HTR-8/SVneo (cell line): ENCODE measurements around the gene CLIP2.
"Not testable (repeated sequence)": the region's sequence is repeated elsewhere in the genome, so short reads cannot be mapped to it uniquely, and the experiment has no call there.

ENCODE experiments used
- DNase-seq: peaks from one replicate; pipeline ENCODE4 v3.0.0; 2011; ENCODE audit warnings: low spot score, mixed read lengths; ENCODE audit not compliant: insufficient read length
- FAIRE-seq: peaks from 2 replicates; lab custom pipeline; 2011; peaks lifted over from hg19 to GRCh38; lab: Jason Lieb, UNC

Gene CLIP2

DNA sequence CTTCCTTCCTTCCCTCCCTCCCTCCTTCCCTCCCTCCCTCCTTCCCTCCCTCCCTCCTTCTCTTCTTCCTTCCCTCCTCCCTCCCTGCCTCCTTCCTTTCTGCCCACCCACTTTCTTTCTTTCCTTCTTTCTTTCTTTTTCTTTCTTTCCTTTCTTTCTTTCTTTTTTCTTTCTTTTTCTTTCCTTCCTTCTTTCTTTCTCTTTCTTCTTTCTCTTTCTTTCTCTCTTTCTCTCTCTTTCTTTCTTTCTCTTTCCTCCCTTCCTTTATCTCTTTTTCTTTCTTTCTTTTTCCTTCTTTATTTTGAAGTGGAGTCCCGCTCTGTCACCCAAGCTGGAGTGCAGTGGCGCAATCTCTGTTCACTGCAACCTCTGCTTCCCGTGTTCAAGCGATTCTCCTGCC, 130.8 kb downstream of the CLIP2 start:
- FAIRE-seq (no peak), DNase-seq (no peak)

DNA sequence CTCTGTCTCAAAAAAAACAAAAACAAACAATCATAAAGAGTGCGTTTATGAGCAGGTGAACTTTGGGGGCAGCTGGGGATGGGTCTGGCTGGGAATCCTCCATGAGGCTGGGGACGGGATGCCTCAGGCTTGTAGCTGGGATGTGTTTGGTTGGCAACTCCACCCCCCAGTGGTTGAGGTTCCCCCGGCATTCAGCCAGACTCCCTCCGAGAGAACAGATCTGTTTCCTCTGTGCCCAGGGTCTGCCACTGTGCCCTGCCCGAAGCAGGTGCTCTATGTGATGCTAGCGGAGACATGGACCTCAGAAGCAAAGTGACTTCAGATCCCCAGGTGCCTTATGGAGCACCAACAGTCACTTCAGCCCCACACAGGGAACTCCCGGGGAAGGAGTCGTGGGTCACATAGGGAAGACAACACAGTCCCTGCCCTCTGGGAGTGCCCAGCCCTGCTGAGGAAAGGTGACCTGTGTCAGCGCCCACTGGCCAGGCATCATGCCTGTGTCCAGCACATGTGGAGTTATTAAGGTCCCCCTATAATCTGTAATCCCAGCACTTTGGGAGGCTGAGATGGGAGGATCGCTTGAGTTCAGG, 135.2 kb downstream of the CLIP2 start:
- FAIRE-seq (no peak), DNase-seq (no peak)

DNA sequence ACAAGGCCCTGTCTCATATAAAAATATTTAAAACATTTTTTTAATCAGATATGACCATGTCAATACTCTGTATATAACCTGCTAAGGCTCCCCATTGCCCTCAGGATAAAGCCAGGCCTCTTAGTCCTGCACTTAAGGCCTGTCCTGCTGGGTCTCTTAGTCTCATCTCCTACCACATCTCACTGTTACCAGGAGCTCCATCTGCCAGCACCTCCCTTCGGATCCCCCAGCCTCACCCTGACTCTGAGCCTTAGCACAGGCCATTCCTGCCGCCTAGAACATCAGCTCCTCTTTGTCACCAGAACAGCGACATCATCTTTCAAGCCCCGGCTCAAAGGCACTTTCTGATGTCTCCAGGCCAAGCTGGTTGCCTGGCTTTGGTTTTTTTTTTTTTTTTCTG, 138.8 kb downstream of the CLIP2 start:
- FAIRE-seq (no peak), DNase-seq (no peak)

DNA sequence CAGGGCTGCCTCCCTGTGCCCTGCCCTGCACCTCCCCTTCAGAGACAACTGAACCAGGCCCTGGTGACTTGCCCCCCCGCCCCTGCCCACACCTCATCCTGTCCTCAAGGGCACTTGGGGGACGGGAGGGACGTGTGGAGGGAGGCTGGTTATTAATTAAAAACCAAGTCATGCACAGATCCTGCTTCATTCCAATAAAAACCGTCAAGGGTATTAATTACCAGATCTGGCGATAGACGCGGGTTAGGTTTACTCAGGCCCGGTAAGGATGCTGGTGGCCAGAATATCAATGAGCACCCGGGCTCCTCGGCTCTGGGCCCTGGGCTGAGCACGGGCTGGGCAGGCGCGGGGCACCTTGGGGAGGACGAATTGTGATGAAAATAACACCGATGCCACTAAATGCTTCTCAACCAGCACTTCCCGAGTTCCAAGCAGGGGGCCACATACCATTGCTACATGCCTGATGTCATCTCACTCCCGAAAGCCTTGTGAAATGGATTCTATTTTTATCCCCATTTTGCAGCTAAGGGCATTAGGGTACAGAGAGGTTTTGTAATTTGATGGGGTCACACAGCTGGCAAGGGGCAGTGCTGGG, 140.0 kb downstream of the CLIP2 start:
- FAIRE-seq (no peak), DNase-seq (no peak)

DNA sequence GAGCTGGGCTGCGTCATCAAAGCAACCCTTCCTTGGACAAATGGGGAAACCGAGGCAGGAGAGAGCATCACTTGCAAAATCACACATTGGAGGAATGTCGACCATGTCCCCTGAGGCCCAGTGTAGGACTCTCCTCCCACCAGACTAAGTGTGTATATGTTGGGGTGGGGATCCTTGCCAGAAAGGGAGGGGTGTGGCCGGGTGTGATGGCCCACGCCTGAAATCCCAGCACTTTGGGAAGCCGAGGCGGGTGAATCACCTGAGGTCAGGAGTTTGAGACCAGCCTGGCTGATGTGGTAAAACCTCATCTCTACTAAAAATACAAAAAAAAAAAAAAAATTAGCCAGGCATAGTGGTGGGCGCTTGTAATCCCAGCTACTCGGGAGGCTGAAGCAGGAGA, 141.2 kb downstream of the CLIP2 start:
- DNase-seq, FAIRE-seq: not testable (repeated sequence)

DNA sequence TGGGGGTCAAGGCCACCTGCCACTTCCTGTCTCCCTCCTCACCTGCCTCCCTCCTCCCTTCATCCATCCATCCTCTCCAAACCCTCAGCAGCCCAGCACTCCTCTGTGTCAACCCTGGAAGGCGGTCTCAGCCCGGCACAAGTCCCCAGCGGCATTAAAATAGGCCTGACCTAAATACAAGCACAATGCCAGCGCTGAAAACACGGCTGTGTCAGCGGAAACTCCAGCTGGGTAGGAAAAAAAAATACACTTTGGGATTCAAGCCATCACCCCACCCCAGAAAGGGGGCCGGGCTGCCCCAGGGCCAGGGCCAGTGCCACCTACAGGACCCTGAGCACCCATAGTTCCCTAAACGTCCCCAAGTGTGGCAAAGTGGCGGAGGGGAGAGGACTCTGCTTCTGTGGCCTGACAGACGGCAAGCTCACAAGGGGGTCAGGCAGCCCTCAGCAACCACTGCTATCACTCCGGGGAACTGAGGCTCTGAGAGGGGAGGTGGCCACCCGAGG, 141.8 kb downstream of the CLIP2 start:
- DNase-seq: no peak
- FAIRE-seq: no peak

DNA sequence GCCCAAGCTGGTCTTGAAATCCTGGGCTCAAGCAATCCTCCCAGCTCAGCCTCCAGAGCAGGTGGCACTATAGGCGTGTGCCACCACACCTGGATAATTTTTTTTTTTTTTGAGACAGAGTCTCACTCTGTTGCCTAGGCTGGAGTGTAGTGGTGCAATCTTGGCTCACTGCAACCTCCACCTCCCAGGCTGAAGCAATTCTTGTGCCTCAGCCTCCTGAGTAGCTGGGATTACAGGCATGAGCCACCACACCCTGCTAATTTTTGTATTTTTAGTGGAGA, 148.0 kb downstream of the CLIP2 start:
- FAIRE-seq, DNase-seq: not testable (repeated sequence)

DNA sequence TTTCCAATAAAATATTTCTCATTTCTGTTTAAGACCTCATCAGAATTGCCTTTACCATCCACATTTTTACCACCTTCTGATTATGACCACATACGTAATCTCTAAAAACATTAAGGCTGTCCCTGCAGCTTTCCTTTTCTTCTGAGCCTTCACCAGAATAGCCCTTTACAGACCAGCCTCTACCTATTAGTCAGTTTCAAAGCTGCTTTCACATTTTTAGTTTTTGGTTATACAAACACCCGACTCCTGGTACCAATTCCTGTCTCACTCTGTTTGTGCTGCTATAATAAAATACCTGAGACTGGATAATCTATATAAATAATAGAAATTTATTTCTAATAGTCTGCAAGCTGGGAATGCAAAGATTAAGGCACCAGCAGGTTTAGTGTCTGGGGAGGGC, 149.1 kb downstream of the CLIP2 start:
- DNase-seq (no peak), FAIRE-seq (no peak)

DNA sequence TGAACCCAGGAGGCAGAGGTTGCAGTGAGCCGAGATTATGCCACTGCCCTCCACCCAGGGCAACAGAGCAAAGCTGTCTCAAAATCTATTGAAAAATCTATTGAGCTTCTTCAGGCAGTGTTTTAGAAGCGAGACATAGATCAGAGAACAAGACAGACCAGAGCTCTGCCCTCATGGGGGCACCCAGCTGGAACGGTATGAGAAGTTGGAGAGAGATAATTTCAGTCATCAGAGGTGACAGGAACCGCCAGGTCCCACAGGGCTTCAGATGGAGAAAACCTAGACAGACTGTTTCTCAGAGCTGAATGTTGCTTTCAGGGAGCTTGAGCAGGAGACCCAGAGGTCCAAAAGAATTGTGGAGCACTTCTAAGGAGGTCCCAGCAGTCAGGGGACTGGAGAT, 150.3 kb downstream of the CLIP2 start:
- no peak for FAIRE-seq

DNA sequence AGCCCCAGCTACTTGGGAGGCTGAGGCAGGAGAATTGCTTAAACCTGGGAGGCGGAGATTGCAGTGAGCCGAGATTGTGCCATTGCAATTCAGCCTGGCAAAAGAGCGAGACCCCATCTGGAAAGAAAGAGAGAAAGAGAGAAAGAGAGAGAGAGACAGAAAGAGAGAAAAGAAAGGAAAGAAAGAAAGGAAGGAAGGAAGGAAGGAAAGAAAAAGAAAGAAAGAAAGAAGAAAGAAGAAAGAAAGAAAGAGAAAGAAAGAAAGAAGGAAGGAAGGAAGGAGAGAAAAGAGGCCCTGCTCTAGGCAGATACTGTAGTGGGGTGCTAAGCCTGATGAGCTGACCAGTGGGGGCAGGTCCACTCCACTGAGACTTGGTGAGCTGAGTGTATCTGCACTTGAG, 150.9 kb downstream of the CLIP2 start:
- FAIRE-seq, DNase-seq: not testable (repeated sequence)

More for the DNA sequence above, 150.3 kb downstream of the CLIP2 start:
- no peak for DNase-seq

DNA sequence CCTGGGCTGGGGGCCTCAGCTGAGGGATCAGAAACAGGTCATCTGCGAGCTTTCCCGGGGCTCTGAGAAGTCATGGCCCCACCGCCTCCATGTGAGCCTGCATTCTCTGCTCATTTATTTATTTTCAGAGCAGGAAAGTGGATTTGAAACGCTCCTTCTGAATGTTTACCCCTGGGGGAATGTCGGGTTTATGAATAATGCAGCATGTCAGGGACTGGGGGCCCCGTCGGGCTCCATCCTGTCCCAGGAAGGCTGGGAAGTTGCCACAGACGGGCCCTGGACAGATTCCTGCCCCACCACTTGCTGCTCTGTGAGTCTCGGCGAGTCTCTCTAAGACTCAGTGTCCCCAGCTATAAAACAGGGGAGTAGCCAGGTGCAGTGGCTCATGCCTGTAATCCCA, 152.6 kb downstream of the CLIP2 start:
- no peak for DNase-seq
- no peak for FAIRE-seq

DNA sequence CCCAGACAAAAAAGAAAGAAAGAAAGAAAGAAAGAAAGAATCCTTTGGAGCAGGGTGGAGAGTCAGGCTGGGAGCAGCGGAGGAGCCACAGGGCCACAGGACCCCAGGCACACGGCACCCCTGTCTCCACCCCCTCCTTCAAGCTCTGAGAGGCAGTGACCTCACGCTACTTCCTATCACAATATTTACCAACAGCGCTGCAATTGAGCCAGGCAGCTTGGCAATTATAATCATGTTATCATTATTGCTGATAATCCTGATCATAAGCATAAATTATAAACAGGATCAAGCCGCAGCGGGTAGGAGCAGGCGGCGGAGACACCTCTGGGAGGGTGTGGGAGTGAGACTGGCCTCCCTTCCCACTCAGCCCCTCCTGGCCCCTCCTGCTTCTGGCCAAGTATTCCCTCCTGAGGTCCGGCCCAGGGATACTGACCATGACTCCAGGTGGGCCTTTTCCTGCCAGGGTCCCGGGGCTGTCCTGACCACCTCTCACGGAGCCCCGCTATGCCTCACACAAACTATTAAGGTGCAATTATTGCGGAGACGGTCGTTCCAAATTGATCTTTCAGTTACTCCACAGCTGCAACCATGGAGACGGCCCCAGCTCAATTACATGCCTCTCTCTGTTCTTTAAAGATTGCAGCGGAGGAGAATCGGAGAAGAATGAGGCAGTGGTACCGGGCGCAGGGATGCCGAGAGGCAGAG, 154.5 kb downstream of the CLIP2 start:
- no peak for DNase-seq
- no peak for FAIRE-seq

DNA sequence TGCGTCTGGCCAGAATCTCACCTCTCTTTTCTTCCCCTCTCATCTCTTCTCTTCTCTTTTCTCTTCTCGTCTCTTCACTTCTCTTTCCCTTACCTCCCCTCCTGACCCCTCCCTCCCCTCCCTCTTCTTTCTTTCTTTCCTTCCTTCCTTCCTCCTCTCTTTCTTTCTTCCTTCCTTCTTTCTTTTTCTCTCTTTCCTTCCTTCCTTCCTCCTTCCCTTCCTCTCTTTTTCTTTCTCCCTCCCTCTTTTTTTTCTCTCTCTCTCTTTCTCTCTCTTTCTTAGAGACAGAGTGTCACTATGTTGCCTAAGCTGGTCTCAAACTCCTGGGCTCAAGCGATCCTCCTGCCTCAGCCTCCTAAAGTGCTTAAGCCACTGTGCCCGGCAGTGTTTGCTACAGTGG, 159.9 kb downstream of the CLIP2 start:
- no peak for DNase-seq
- FAIRE-seq: no peak

DNA sequence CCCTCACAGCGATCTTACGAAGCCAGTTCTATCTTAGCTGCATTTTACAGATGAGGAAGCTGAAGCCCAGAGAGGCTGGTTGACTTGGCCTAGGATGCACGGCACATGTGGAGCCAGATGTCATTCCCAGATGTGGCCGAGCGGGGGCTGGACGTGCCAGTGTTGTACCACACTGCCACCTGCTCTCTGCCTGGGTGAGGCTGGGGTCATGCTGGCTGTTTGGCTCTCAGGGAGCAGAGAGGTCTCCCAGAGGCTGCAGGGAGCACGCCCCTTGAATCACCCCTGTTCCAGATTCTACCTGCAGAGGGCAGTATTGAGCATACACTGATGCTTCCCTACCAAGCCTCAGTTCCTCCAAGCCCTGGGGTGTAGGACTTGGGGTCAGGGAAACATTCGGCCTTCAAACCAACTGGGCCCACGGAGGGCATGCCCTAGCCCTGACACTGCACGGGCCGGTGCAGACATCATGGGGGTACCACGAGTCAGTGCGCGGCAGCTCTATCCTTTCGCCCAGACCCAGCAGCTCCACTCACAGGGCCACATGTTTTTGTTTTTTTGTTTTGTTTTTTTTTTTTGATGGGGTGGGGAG, 160.7 kb downstream of the CLIP2 start:
- DNase-seq (peak; percentile 56), FAIRE-seq (no peak)

DNA sequence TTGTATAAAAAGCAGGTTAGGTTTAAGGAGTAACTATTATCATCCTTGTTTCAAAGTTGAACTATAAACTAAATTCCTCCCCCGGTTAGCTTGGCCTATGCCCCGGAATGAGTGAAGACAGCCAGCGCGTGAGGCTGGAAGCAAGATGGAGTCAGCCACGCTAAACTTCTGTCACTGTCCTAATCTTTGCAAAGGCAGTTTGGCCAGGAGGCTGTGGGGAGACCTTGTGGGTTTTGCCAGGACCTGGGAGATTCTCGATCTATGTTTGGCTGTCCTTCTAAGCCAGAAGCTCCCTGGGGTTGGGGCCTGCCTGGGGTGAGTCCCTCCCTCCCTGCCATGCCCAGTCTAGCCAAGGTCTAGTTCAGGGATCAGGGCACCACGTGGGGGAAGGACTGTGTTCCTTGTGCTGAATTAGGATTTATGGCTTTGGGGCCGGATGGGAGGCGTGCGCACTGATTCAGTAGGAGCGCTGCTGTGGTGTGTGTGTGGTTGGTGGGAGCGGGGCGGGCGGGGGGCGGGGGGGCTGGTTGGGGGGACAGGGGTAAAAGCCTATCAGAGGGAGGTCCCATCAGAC, 163.6 kb downstream of the CLIP2 start:
- DNase-seq (peak; percentile 53), FAIRE-seq (no peak)

DNA sequence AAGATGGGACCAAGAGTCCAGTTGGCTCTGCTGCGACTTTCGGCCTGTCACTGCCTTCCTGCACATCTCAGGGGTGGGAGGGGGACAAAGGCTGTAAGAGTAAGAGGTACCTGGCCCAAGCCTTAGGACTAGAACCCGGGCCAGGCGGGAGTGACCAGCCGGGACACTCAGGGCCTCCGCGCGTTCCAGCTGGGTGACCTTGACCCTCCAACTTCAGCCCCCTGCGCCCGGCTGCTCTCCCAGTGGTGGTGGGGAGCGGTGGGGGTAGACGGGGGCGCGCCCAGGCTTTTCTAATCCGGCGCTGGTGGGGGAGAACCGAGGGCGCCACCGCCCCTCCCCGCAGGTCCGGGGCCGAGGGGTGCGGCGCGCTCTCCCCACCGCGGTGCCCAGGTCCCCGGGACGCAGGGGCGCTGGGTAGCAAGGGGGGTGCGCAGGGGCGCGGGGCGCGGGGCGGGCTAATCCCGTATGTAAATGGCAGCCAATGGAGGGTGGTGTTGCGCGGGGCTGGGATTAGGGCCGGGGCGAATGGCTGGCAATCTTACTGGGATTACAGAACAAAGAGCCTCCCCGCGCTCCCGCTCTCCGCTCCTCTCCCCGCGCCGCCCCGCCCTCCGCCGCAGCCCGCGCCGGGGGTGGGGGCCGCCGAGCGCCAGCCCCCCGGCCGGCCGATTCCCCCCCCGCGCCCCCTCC, 164.3 kb downstream of the CLIP2 start, which contains the start of gene GTF2IRD1:
GTF2IRD1 (plus strand) TSS at position 585 of the 690 bp plus-strand sequence. CDS start 54,175 bp downstream, outside the sequence.
- DNase-seq (peak; percentile 61), FAIRE-seq (no peak)

DNA sequence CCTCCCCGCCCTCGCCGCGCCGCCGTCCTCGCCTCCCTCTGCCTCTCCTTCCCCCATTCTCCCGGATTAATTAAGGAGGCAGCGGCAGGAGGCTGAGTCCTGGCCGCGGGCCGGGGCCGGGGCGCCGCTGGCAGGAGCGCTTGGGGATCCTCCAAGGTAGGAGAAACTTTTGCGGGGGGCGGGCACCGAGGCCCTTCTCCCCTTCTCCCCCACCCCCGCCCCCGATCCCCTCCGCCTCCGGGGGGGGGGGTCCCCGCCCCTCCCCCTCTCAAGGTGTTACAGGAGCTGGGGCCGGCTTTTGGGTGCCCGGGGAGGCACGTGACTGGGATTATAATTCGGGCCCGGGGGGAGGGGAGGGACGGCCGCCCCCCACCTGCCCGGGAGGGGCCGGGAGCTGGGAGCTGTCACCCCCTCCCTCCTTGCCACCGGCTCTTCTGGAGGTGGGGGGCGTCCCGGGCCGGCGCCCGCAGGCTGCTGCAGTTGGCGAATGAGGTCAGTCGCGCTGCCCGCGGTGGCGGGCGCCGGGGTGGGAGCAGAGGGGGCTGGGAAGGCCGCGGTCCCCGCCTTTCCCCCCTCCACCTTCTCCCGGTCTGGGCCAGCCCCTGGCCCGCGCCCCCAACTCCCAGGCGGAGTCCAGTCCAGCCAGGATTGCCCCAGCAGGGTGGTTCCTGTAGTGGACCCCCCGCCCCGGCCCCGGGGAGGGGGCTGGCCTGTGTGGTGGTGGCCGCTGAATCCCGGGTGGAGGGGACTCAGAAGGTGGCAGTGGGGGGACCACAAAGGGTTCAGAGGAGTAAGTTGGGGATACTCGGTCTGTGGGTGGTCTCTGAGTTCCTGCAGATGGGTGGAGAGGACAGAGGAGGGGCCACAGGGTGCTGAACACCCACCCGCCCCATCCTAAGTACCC, 165.1 kb downstream of the CLIP2 start:
- no peak for DNase-seq
- no peak for FAIRE-seq

DNA sequence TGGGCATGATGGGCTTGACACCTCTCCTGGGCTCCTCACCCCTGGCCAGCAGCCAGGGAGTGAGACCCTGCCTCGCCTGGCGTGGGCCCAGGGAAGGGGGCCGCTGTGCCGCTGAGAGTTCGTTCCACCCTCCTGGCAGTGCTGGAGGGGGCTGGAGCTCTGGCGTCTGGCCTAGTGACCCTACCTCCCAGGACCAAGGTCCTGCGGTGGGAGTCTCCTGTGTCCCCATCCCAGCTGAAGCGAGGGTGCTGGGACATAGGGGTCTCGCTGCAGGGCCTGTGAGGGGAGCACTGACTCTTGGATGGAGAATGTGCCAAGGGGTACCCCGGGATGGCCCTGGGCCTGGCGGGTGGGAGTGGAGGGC, 165.7 kb downstream of the CLIP2 start:
- no peak for FAIRE-seq

DNA sequence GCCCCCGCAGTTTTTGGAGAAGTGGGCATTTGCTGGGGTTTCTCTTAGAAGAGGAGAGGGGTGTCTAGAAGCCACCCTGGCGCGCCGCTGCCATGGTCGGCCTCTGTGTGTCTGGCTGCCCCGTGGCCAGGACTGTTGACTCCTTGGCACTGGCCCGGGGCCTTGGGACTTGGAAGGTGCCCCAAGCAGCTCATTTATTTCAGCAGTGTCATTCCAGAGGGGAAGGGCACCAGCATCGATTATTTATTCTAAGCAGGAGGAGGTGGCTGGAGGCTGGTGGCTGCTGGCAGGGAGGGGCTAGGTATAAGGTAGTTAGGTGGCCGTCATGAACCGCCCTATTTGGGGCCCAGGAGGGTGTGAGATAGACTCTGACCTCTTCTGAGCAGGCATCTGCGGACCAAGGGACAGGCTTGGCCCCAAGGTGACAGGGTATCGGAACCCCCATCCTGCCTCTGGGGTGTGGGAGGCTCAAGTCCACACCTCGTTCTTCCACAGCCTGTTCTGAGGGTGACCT, 166.1 kb downstream of the CLIP2 start:
- DNase-seq: no peak
- FAIRE-seq: no peak

More for the DNA sequence above, 165.7 kb downstream of the CLIP2 start:
- no peak for DNase-seq
